Hippocampal formation (tissue), 2 donors: ENCODE results near the gene NRG3.

Experiments
- DNase-seq, 2 donors: peaks; one replicate each; lab custom pipeline; 2025; lab: John Stamatoyannopoulos, UW

Gene NRG3

GRCh38 chr10:81884856-81885255 lies 9.9 kb downstream of the NRG3 start:
- DNase-seq: no peak

- no peak for DNase-seq
Measured at GRCh38 chr10:81885491-81885890, 10.5 kb downstream of the NRG3 start.

GRCh38 chr10:81886939-81887338 lies 11.9 kb downstream of the NRG3 start:
- no peak for DNase-seq

GRCh38 chr10:81889181-81889769 lies 14.3 kb downstream of the NRG3 start:
- DNase-seq: no peak

- DNase-seq: no peak
Measured at GRCh38 chr10:81894616-81895015, 19.6 kb downstream of the NRG3 start.

- DNase-seq: no peak
Measured at GRCh38 chr10:81898518-81898917, 23.5 kb downstream of the NRG3 start.

GRCh38 chr10:81900989-81901388 lies 26.0 kb downstream of the NRG3 start:
- no peak for DNase-seq

GRCh38 chr10:81903472-81903871 lies 28.5 kb downstream of the NRG3 start:
- DNase-seq: no peak

- DNase-seq: no peak
Measured at GRCh38 chr10:81905161-81905560, 30.2 kb downstream of the NRG3 start.

GRCh38 chr10:81909453-81909852 lies 34.5 kb downstream of the NRG3 start:
- no peak for DNase-seq

- DNase-seq: no peak
Measured at GRCh38 chr10:81911328-81911727, 36.3 kb downstream of the NRG3 start.

GRCh38 chr10:81914736-81915503 lies 39.9 kb downstream of the NRG3 start:
- DNase-seq: no peak

- no peak for DNase-seq
Measured at GRCh38 chr10:81915504-81915897, 40.5 kb downstream of the NRG3 start.

- DNase-seq: no peak
Measured at GRCh38 chr10:81917666-81918065, 42.7 kb downstream of the NRG3 start.

GRCh38 chr10:81918766-81919165 lies 43.8 kb downstream of the NRG3 start:
- DNase-seq: no peak

GRCh38 chr10:81920213-81920829 lies 45.3 kb downstream of the NRG3 start:
- DNase-seq: no peak

- DNase-seq: no peak
Measured at GRCh38 chr10:81928119-81928518, 53.1 kb downstream of the NRG3 start.

GRCh38 chr10:81943583-81943982 lies 68.6 kb downstream of the NRG3 start:
- no peak for DNase-seq

- no peak for DNase-seq
Measured at GRCh38 chr10:81944609-81945008, 69.6 kb downstream of the NRG3 start.

- DNase-seq: no peak
Measured at GRCh38 chr10:81949283-81949682, 74.3 kb downstream of the NRG3 start.

- no peak for DNase-seq
Measured at GRCh38 chr10:81950358-81950757, 75.4 kb downstream of the NRG3 start.

- no peak for DNase-seq
Measured at GRCh38 chr10:81953420-81953819, 78.4 kb downstream of the NRG3 start.

GRCh38 chr10:81957976-81958375 lies 83.0 kb downstream of the NRG3 start:
- DNase-seq: no peak
